Panc1 (cell line): Measurements from ENCODE around the gene SNAP47. TPM values are rescaled to one million over a fixed set of nuclear protein-coding genes. Genes with fewer than 3 reads are reported as not detected.

ENCODE experiments used
- ATAC-seq: fragments of 200-7000 bp; cut with Tn5 transposase; 2 replicates; pipeline ENCODE4 v1.9.1; 2020; ENCODE audit warnings: mild to moderate bottlenecking, moderate library complexity
- BruUV-seq: library from RNA; stranded (reverse); fragments of 400-500 nt; replicated peaks from 2 replicates; lab custom pipeline; 2021; lab: Mats Ljungman, UMichigan
- CTCF ChIA-PET: fragments of 300-600 bp; sonication (Branson Sonifier 250); formaldehyde crosslinking; loops from one replicate; lab custom pipeline; 2022; ENCODE audit warnings: antibody characterized with exemption; lab: Charles Lee
- POLR2A ChIA-PET: fragments of 300-600 bp; sonication (Branson Sonifier 250); formaldehyde crosslinking; loops from one replicate; lab custom pipeline; 2022; ENCODE audit warnings: antibody characterized with exemption; lab: Charles Lee
- DNase-seq: peaks from one replicate; pipeline ENCODE4 v3.0.0-alpha.2; 2010; ENCODE audit warnings: low read depth, low spot score
- H3K27ac ChIP-seq: 2 replicates; pipeline ENCODE4 v1.5.1; 2011; ENCODE audit warnings: mild to moderate bottlenecking, low read length, inconsistent platforms
- H3K27me3 ChIP-seq: fragments of 200-500 bp; sonication (Bioruptor generic); 2 replicates; pipeline ENCODE4 v1.6.0; 2014; ENCODE audit warnings: low read length, inconsistent platforms; ENCODE audit not compliant: control insufficient read depth, insufficient read depth
- H3K36me3 ChIP-seq: fragments of 200-500 bp; sonication (Bioruptor generic); 2 replicates; pipeline ENCODE4 v1.5.1; 2014; ENCODE audit warnings: inconsistent platforms, mild to moderate bottlenecking, low read length, moderate library complexity; ENCODE audit not compliant: control insufficient read depth, insufficient read depth
- H3K4me1 ChIP-seq: 2 replicates; pipeline ENCODE4 v1.5.1; 2011; ENCODE audit warnings: inconsistent platforms, mild to moderate bottlenecking, low read length, moderate library complexity; ENCODE audit not compliant: control insufficient read depth, insufficient read depth
- H3K4me3 ChIP-seq, 2 experiments: 2 replicates each; pipeline ENCODE4 v1.5.1; 2011 to 2012; ENCODE audit warnings: low read depth in 2 of 2, low read length in 2 of 2, mild to moderate bottlenecking in 2 of 2, inconsistent platforms in 1 of 2, moderate library complexity in 1 of 2
- H3K9me3 ChIP-seq: fragments of 200-500 bp; sonication (Bioruptor generic); 2 replicates; pipeline ENCODE4 v1.5.1; 2014; ENCODE audit warnings: low read depth, mild to moderate bottlenecking, inconsistent platforms, low read length, moderate library complexity; ENCODE audit not compliant: control insufficient read depth, insufficient read depth
- POLR2AphosphoS5 ChIP-seq: IDR thresholded peaks from 2 replicates; pipeline ENCODE4 v1.6.1; 2012; ENCODE audit warnings: mild to moderate bottlenecking, low read depth, low read length, moderate library complexity
- SIN3A ChIP-seq: IDR thresholded peaks from 2 replicates; pipeline ENCODE4 v1.6.1; 2012; ENCODE audit warnings: low read depth, mild to moderate bottlenecking, low read length, moderate library complexity, borderline replicate concordance; ENCODE audit not compliant: insufficient read depth
- TCF7L2 ChIP-seq: IDR thresholded peaks from 2 replicates; pipeline ENCODE4 v1.6.1; 2011; ENCODE audit warnings: mild to moderate bottlenecking, low read depth, low read length, inconsistent platforms
- in situ Hi-C: cut with HindIII; loops from 2 replicates; pipeline ENCODE4 v1.10.0; 2016; ENCODE audit warnings: low sequenced_read_pairs, low pct_unique_long_range_greater_than_20kb
- intact Hi-C: fragments of 100-400 bp; cut with micrococcal nuclease; formaldehyde crosslinking; loops from one replicate; pipeline ENCODE4 v1.10.0; 2022; ENCODE audit not compliant: unreplicated experiment
- total RNA-seq: library from RNA; stranded (reverse); gene quantifications from one replicate; pipeline ENCODE4 v1.2.1, GENCODE V29; 2021; ENCODE audit not compliant: unreplicated experiment
- TF ChIP-seq, protein P1 (sequence below): fragments of 450-650 bp; IDR thresholded peaks from 2 replicates; pipeline ENCODE4 v1.5.1; 2017; ENCODE audit warnings: mild to moderate bottlenecking
- TF ChIP-seq, protein P2 (sequence below), 2 experiments: IDR thresholded peaks; 2 replicates each; pipeline ENCODE4 v1.6.1; 2011 to 2012; ENCODE audit warnings: low read depth in 2 of 2, control low read depth in 1 of 2, low read length in 1 of 2, mild to moderate bottlenecking in 1 of 2, moderate library complexity in 1 of 2; ENCODE audit not compliant: insufficient read depth in 1 of 2

SNAP47 gene
- total RNA-seq, 1 experiment from 2014 or later = 55.6 TPM

DNA sequence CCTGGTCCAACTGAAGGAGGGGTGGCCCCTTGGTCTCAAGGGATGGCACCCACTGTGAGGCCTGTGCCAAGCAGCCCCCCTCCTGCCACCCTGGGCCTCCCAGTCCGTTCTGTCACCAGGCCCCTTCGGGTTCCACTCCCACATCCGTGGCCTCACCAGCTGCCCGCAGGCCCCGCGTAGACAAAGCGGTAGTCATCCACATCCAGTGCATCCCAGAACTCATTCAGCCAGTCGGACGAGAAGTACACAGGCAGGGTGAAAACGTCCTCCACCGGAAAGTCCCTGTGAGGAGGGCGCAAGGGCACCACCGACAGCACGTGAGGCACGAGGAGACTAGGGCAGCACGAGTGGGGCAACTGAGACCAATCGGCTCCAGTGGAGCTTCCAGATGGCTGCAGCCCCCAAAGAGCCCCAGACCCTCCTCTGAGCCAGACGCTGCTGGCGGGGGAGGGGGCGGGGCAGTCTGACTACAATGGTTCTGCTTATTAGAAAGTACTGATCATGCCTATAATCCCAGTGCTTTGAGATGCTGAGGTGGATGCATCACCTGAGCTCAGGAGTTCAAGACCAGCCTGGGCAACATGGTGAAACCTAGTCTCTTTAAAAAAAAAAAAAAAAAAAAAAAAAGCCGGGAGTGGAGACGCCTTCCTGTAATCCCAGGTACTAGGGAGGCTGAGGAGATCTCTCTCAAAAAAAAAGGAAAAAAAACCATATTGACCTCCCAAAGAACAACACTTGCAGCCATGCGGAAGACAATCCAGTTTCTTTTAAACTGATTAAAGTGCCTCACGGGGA lies 1.3 kb upstream of the SNAP47 start (continued):
- TF ChIP-seq POLR2AphosphoS5 = no peak

DNA sequence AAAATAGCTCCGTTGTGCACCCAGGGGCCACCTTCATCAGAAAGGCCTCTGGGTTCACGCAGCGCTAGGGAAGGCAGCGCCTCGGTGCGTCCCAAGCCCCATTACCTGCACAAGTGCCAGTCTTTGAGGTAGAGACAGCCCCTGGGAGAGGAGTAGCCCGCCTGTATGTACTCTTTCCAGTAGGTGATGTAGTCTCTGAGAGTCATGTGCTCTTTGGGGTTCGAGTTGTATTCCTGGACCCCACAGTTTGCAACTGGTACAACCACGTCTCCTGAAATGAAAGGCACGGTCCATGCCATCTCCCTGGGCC lies 734 bp upstream of the SNAP47 start:
- peak overlapping the region; percentile 80 to 91 for H3K4me3 ChIP-seq
- ChIA-PET CTCF (no interaction called here), POLR2A (interaction anchor here (0.5 kb wide), 1 partner anchor 10 kb away, joined by 5 read pairs; no protein-coding TSS in a partner anchor)
- H3K4me1 ChIP-seq = peaks cover 26% of the 10 kb centered on the region
- DNase-seq = no peak
- no peaks in the 10 kb centered on the region for H3K9me3 ChIP-seq
- ATAC-seq = no peak
- TF ChIP-seq, protein P1, sequence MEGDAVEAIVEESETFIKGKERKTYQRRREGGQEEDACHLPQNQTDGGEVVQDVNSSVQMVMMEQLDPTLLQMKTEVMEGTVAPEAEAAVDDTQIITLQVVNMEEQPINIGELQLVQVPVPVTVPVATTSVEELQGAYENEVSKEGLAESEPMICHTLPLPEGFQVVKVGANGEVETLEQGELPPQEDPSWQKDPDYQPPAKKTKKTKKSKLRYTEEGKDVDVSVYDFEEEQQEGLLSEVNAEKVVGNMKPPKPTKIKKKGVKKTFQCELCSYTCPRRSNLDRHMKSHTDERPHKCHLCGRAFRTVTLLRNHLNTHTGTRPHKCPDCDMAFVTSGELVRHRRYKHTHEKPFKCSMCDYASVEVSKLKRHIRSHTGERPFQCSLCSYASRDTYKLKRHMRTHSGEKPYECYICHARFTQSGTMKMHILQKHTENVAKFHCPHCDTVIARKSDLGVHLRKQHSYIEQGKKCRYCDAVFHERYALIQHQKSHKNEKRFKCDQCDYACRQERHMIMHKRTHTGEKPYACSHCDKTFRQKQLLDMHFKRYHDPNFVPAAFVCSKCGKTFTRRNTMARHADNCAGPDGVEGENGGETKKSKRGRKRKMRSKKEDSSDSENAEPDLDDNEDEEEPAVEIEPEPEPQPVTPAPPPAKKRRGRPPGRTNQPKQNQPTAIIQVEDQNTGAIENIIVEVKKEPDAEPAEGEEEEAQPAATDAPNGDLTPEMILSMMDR = no peak
- TF ChIP-seq TCF7L2 (no peak), POLR2AphosphoS5 (no peak), SIN3A (no peak)
- TF ChIP-seq, protein P2, sequence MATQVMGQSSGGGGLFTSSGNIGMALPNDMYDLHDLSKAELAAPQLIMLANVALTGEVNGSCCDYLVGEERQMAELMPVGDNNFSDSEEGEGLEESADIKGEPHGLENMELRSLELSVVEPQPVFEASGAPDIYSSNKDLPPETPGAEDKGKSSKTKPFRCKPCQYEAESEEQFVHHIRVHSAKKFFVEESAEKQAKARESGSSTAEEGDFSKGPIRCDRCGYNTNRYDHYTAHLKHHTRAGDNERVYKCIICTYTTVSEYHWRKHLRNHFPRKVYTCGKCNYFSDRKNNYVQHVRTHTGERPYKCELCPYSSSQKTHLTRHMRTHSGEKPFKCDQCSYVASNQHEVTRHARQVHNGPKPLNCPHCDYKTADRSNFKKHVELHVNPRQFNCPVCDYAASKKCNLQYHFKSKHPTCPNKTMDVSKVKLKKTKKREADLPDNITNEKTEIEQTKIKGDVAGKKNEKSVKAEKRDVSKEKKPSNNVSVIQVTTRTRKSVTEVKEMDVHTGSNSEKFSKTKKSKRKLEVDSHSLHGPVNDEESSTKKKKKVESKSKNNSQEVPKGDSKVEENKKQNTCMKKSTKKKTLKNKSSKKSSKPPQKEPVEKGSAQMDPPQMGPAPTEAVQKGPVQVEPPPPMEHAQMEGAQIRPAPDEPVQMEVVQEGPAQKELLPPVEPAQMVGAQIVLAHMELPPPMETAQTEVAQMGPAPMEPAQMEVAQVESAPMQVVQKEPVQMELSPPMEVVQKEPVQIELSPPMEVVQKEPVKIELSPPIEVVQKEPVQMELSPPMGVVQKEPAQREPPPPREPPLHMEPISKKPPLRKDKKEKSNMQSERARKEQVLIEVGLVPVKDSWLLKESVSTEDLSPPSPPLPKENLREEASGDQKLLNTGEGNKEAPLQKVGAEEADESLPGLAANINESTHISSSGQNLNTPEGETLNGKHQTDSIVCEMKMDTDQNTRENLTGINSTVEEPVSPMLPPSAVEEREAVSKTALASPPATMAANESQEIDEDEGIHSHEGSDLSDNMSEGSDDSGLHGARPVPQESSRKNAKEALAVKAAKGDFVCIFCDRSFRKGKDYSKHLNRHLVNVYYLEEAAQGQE (IDR thresholded peaks at IDR 0.05; ENCODE audit: insufficient read depth in 1 of 2, low read depth in 2 of 2, low read length in 1 of 2) = no peak
- intact Hi-C loops (no loop called here), in situ Hi-C loops (no loop called here)
- no TSS peak for BruUV-seq
- no peaks in the 10 kb centered on the region for H3K27me3 ChIP-seq
- H3K36me3 ChIP-seq = peaks cover 3% of the 10 kb centered on the region
- peak overlapping the region; percentile 93 for H3K27ac ChIP-seq

DNA sequence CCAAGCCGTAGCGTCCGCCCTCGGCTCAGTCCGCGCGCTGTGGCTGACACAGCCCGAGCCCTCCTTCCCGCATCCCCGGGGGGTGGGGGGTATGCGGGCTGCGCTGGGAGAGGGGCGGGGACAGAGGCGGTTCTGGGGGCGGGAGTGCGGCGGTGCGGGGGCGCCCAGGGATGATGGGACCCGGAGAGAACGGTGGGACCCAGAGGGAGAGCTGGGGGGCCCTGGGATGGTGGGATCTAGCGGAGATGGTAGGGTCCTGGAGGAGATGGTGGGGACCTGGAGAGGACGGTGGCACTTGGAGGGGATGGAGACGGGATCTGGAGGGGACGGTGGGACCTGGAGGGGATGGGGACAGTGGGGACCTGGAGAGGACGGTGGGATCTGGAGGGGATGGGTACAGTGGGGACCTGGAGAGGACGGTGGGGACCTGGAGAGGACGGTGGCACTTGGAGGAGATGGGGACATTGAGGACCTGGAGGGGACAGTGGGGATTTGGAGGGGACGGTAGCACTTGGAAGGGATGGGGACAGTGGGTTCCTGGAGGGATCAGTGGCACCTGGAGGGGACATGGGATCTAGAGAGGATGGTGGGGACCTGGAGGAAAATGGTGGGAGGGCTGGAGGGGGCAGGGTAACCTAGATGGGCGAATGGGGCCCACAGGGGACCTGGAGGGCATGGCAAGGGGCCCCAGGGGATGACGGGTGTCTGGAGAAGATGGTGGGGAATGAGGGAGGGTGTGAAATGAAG lies 477 bp downstream of the SNAP47 start:
- POLR2A ChIA-PET = interaction anchor here (0.6 kb wide), 1 partner anchor 382 kb away, joined by 3 read pairs; no protein-coding TSS in a partner anchor
- no peak; the same call in 1 of the 2 replicates for ATAC-seq

More for the DNA sequence above, 477 bp downstream of the SNAP47 start:
- H3K4me3 ChIP-seq = peak overlapping the region; percentile 80 to 91
- no peaks in the 10 kb centered on the region for H3K27me3 ChIP-seq
- peak overlapping the region; percentile 78 for H3K27ac ChIP-seq
- TF ChIP-seq, protein P1 = no peak
- TF ChIP-seq, protein P2 (IDR thresholded peaks at IDR 0.05; ENCODE audit: insufficient read depth in 1 of 2, low read depth in 2 of 2, low read length in 1 of 2) = no peak
- TF ChIP-seq TCF7L2 (no peak), SIN3A (no peak; the same call in 1 of the 2 replicates), POLR2AphosphoS5 (no peak)
- intact Hi-C loops (no loop called here), in situ Hi-C loops (no loop called here)
- BruUV-seq = no TSS peak
- CTCF ChIA-PET = interaction anchor here (0.6 kb wide), 1 partner anchor 779 kb away, joined by 3 read pairs; no protein-coding TSS in a partner anchor
- H3K9me3 ChIP-seq = no peaks in the 10 kb centered on the region
- H3K4me1 ChIP-seq = peaks cover 14% of the 10 kb centered on the region
- DNase-seq = no peak
- H3K36me3 ChIP-seq = peaks cover 3% of the 10 kb centered on the region
